Activated T-cell treated with anti-CD3 and anti-CD28 coated beads for 1 hour (primary cell): ENCODE data around the gene CLPTM1L.
"Not testable (repeated sequence)": the region's sequence is repeated elsewhere in the genome, so short reads cannot be mapped to it uniquely, and the experiment has no call there.

Experiments used
- DNase-seq: peaks from one replicate; pipeline ENCODE4 v3.0.0-alpha.2; 2020; ENCODE audit warnings: low read depth

The CLPTM1L gene

DNA sequence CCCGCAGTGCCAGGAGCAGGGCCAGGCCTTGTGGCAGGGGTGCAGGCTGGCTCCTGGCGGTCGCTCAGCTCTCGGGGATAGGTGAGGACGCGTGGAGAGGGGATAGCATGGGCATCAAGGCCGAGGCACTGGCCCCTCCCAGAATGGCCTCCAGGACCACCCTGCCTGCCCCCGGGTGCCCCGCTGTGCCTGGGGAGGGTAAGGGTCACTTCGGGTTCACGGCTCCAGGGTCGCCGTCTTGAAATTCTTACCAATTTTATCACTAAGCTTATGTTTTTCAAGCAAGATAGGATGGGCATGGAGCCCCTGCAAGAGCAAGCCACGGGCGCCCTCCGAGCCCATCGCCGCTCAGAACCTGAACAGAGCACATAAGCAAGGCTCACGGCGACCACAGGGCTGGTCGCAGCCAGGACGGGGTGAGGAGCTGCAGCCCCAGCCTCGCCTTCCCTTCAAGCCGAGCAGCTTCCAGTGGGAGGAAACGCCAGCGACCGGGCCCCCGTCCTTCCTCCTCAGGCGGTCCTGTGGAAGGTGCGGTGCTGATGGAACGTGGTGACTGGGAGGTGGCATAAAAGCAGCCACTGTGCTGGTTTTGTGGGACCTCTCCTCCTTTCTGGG, 14.2 kb upstream of the CLPTM1L start:
- no peak for DNase-seq

DNA sequence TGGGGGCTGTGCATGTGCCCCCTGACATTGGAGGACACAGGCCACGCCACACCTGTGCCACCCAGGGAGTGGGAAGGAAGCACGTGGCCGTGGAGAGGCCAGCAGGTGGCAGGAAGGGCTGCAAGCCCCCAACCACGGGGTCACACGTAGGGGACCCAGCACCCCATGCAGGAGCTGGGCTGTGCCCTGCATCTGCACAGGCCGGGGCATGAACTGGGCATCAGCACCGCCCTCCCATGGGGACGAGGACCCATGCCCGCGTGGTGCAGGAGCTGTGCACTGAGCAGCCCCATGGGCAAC, 13.8 kb upstream of the CLPTM1L start:
- DNase-seq: no peak

DNA sequence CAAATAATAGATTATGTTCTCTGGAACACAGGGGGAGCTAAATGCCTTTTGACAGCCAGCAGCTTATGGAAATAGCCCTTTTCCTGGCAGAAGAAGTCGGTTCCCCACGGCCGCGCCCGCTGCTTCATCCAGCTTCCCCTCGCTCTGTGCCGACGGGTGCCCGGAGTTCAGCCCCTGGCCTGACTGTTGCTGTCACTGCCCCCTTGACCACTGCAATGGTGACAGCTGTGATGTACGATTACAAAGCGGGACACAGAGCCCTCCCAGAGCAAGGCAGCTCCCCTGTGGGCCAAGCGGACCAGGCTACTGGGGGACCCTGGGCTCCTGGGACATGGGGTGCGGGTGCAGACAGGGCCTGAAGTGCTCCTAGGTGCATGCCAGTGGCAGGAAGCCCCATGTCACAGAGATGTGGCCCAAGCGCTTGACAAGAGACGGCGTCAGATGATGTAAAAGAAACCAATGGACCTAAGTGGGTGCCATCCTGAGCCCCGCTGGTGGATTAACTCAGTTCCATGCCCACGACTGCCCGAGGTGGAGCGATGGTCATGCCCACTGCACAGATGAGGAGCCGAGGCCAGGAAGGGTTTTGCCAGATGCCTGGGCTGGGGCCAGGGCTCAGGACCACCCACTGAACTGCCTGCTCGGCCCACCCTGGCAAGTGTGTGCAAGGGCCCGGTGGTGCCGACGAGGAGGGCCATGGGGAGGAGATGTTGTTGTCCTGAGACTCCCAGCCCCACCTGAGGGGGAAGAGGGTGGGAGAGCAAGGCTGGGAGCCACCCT, 13.2 kb upstream of the CLPTM1L start:
- DNase-seq: no peak

DNA sequence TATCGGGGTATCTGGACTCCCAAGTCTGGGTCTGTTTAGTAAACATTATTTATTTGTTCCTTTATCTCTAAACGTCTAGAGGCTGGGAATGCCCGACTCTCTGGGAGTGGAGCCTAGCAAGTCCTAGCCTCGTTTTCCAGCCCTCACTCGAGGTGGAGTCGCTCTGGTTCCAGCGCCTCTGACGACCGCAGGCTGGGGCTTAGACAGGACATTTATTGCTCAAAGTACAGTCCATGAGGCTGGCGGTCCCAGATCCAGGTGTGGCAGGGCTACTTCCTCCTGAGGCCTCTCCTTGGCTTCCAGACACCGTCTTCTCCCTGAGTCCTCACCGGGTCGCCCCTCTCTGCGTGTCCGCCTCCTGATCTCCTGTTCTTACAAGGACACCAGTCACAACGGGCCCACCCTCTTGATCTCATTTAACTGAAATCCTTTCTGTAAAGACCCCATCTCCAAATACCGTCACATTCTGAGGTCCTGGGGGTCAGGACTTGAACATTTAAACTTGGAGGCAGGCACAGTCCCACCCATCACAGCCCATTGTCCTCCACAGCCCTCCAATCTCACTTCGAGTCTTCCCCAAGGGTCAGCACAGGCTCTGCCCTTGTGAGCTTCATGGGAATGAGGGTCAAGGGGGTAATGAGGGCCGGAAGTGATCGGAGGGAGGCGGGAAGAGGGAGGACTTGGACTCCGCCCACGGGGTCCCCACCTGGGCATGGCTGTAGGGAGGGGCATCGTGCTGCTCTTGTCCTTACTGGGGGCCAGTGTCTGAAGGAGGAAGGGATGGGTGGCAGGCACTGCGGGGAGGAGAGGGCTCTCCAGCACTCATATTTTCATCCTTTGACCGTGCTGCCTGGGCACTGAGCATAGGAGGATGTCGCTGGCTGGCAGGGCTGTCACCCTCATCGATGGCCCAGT, 12.2 kb upstream of the CLPTM1L start:
- no peak for DNase-seq

DNA sequence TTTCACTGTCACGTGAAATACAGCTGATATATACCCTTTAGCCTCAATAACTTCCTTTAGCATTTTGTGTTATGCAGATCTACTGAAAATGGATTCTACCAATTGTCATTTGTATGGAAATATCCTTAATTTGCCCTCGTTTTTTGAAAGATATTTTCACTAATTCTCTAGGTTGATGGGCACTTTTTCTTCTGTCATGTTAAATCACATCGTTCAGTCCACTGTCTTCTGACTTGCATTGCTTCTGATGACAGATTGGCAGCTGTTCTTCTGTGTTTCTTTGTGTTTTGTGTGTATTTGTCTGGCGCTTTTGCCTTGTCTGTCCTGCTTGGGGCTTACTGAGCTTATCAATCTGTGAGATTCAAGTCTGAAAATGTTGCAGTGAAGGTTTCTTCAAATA, 9.7 kb upstream of the CLPTM1L start:
- no peak for DNase-seq

DNA sequence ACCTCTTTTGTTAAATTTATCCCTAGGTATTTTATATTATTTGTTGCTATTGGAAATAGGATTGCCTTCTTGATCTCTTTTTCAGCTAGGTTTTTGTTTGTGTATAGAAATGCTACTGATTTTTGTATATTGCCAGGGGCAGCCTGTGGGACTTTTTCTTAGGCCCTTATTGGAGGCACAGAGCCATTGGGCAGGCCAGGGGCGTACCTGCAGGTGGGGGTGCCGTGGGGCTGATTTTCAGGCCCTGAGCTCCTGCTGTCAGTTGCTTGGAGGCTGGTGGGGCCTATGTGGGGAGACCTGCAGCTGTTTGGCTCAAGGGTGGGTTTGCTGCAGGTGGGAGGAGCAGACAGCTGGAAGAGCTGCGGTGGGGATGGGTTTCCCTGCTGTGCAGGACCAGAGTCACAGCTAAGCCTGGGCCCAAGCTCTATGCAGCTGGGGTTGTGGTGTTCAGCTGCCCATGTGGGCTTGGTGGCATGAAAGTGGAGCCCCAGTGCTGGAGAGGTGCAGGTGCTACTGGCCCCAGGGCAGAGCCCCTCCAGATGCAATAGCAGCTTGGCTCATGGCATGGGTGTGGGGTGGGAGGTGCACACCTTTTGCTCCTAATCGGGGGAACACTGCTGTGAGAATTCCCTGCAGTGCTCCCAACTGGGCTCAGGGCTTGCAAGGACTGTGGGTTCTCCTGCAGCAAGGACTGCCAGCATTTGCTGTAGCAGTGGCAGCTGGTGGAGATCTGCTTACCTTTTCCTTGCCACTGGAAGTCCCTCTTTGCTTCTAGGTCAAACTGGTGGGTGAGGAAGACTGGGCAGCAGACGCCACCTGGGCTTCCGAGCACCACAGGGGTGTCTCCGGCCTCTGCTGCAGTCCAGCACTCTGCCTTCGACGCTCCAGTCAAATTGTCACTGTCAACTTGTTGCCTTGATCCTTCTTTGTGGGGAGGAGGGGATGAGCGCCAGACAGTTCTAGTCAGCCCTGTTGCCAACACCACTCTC, 7.6 kb upstream of the CLPTM1L start:
- DNase-seq: no peak

DNA sequence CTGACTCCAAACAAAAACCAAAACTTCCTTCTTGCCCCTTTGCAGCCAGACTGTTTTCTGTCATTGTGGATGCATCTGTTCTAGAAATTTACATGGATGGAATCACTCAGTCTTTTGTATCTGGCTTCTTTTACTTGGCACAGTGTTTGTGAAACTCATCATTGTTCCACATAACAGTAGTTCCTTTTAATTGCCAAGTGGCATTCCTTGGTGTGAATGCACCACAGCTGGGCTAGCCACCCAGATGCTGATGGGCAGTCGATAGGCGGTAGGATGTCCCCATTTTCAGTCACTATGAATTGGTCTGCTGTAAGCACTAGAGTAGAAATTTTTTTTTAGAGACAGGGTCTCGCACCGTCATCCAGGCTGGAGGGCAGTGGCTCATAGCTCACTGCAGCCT, 6.3 kb upstream of the CLPTM1L start:
- DNase-seq: no peak

DNA sequence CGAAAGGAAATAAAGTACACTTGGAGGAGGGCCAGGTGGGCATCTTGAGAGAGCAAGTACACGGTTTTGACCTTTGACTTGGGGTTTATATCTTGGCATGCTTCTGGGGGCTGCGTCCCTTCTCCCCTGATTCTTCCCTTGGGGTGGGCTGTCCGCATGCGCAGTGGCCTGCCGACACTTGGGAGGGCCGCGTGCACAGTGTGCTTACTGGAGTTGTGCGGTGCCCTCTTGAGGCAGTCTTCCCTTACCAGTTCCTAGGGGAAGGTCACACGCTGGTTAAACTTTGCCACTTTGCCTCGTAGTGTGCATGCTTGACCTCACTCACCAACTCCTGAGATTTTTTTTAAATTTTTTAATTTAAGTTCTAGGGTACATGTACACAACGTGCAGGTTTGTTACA, 4.3 kb upstream of the CLPTM1L start:
- DNase-seq: no peak

DNA sequence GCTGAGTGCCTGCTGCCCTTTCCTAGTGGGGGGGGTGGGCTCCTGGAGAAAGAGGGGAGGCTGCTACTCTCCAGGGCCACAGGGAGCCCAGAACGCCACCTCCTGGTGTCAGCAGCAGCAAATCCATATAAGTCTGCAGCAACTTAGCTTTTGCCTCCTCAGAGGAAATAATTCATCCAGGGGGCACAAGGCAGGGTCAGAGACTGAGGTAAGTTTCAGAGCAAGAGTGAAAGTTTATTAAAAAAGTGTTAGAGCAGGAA, 4.0 kb upstream of the CLPTM1L start:
- no peak for DNase-seq

DNA sequence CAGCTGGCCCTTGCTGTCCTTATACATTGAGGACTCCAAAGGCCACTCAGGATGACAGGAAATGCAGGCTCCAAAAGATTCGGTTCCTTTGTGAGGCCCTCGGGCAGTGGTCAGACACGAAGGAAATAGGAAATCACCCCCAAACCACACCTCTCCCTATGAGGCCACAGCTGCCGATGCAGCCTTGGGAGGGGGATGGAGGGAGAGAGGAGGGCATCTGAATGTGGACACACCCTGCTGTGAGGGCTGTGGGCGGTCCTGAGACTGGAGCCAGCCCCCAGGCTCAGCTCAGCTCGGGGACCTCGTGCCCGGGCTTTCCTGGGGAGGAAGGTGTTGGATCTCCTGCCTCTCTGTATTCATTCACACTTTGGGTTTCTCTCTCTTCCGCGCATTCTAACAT, 2.7 kb upstream of the CLPTM1L start:
- no peak for DNase-seq

DNA sequence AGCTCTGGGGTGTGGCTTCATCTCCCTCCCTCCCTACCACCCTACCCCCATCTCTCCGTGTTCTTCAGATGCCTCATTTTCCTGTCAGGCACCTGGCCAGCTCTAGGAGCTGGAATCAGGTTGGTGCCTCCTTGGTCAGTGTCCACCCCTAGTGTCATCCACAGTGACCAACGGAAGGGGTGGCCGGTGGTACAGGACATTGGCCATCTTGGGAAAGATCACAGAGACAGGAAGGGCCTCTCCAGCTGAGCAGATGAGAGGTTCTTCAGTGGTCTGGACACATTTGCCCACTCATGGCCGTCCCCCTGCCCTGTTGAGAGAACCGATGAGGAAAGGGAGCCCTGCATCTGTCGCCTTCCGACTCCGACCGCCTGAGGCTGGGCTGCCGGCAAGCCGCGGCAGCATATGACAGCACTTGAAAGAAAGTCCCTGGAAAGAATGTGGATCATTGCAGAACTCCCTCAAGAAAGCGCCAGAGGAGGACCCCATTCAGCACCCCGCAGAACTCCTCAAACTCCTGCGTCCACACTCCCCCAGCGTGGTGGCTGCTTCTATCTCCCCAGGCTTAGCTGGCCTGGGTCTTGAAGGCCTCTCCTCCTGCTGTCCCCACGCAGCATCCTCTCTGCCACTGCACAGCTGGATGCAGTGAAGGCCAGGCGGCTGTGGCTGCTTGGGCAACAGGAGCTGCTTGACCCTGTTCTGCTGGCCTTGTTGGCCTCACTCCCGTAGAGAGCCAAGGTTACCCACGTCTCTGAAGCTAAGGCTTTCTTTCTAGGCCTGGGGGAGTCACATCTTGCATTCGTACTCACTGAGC, 1.9 kb upstream of the CLPTM1L start:
- DNase-seq: no peak

DNA sequence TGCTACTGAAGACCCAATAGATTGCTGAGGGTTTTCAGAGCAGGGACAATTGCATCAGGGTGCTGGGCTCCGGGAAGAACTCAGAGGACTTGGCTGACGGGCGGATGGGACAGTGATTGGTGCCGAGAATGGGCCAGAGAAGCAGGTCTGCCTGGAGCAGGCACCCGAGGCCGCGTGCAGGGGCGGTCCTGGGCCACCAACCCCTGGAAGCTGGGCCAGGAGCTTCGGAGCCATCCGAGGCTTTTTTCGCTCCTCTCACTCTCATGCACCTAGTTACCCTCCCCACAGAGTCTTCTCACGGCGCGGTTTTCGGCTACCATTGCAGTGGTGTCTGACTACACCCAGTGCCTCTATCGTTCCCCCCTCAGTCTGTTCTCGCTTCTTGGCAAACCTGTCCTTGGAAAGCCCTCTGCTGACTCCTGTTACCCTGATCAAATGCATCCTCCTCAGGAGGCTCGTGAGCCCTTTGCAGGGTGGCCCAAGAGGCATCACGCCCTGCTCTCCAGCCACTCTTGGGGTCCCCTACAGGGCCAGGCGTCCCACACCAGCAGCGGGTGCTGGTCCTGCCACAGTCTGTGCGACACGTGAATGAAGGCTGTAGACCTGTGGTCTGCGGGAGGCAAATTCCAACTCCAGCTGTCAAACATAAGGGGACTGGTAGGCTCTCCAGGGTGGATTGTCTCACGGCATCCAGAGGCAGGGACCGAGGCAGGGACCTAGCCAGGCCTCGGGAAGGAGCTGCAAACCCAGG, 1.2 kb upstream of the CLPTM1L start:
- no peak for DNase-seq

DNA sequence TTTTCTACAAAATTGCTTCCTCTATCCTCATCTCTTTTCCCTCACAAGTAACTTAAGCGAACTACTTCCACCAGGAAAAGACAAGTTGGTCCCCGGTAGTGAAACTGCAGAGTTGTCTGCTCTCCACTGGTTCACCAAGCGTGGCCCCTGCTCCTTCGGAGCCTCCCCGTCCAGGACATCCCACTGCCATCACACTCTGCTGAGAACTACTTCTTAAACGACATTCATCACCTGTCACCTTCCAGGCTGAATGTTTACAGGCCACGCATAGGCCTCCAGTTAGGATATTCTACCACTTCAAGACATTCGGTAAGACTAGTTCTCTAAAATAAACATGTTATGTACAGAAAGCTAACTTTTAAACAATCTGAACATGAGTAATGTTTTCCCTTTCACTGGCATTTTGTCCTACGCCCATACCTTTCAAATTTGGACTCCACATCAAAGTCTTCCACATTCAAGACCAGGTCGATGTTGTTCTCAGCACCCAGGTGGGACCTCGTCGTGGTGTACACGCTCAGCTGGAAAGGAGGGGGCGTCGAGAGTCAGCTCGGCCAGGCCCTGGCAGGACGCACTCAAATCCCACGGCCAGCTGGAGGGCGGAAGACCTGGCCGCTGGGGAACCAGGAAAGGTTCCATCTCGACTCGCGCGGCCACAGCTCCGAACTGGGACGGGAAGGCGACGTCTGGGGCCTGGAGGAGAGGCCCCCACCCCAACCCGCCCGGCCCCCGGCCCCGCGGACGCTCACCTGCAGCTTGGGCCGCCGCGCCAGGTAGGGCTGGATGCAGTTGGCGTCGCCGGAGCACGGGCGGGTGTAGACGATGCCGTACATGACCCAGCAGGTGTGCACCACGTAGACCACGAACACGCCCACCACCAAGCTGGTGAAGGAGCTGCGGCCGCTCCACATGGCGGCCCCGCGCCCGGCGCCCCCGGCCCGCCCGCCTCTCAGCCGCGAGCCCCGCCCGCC, 683 bp downstream of the CLPTM1L start:
- DNase-seq: no peak

DNA sequence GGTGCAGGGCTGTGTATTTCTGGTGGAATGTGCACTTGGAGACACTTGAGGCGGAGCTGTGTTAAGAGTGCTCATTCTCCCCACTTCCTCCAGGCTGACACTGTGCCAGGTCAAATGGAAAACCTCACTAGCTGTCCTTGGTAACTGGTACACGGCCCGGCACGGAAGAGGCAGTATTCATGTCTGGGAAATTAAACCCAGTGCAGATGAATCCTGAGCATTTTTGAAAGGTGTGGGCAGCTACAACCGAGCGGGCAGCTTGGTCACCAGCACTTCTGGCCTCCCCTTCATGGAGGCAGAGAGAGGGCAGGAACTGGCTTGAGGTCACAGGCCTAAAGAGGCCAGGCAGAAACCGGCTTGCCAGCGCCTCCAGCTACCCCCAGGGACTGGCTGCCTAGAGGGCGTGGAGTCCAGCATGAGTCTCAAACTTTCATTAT, 1.6 kb downstream of the CLPTM1L start:
- DNase-seq: no peak

DNA sequence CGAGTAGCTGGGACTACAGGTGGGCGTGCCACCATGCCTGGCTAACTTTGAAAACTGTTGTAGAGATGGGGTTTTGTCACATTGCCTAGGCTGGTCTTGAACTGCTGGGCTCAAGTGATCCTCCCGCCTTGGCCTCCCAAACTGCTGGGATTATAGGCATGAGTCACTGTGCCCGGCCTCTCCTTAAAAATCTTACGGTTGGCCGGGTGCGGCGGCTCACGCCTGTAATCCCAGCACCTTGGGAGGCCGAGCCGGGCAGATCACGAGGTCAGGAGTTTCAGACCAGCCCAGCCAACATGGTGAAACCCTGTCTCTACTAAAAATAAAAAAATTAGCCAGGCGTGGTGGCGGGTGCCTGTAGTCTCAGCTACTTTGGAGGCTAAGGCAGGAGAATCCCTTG, 2.2 kb downstream of the CLPTM1L start:
- not testable (repeated sequence) for DNase-seq

DNA sequence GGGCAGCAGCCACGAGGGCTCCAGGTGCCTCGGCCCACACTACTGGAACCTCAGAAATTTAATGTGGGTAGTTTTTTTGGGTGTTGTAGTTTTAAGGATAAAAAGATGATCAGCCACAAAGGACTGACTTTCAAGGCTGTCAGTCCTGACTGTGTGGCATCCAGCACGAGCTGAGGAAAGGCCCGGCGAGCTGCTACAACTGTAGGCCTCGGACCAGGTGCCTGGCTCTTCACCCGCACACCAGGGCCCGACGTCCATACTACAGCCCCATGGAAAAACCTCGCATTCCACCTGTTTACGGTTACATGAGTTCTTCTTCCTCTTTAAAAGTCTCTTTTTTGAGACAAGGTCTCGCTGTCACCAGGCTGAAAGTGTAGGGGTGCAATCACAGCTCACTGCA, 2.6 kb downstream of the CLPTM1L start:
- DNase-seq: no peak

DNA sequence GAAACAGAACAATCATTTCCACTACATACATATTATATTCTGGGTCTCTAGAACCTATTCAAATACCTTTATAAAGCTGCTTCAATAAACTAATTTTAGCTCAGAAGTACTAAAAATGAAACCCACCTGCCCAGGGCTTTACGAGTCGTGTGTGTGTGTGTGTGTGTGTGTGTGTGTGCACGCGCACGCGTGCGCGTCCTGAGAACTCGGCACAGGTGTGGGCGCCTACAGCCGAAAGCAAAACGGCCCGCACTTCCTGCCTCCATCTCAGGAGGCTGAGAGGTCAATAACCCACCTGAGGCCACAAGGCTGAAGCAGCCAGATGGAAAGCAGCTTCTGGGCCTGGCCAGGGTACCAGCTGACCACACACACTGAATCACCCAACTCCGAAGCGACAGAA, 3.0 kb downstream of the CLPTM1L start:
- no peak for DNase-seq

DNA sequence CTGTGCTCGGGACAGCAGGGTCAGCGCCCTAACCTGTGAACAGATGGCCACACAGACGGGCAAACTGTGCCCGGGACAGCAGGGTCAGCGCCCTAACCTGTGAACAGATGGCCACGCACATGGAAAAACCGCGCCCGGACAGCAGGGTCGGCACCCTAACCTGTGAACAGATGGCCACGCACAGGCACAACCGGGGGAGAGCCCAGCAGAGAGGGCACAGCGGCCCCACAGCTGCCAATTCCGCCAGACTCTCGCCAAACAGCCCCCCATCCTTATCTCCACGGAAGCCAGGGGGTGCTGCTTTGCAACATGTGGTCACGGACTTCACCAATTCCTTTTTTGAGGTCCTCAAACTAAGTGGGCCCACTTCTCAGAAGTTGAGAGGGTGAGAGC, 5.1 kb downstream of the CLPTM1L start:
- not testable (repeated sequence) for DNase-seq

DNA sequence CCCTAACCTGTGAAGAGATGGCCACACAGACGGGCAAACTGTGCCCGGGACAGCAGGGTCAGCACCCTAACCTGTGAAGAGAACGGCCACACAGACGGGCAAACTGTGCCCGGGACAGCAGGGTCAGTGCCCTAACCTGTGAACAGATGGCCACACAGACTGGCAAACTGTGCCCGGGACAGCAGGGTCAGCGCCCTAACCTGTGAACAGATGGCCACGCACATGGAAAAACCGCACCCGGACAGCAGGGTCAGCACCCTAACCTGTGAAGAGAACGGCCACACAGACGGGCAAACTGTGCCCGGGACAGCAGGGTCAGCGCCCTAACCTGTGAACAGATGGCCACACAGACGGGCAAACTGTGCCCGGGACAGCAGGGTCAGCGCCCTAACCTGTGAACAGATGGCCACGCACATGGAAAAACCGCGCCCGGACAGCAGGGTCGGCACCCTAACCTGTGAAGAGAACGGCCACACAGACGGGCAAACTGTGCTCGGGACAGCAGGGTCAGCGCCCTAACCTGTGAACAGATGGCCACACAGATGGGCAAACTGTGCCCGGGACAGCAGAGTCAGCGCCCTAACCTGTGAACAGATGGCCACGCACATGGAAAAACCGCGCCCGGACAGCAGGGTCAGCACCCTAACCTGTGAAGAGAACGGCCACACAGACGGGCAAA, 5.6 kb downstream of the CLPTM1L start:
- DNase-seq: not testable (repeated sequence)
